AG04450 (cell line): Measurements from ENCODE around the gene SH3PXD2A. TPM values are rescaled to one million over a fixed set of nuclear protein-coding genes. Genes with fewer than 3 reads are reported as not detected.

Experiments
- CTCF ChIA-PET: fragments of 300-600, 350-600 bp; formaldehyde crosslinking; extraction: SDS; loops from one replicate; lab custom pipeline; 2022; ENCODE audit warnings: antibody characterized with exemption, inconsistent platforms; lab: Charles Lee
- POLR2A ChIA-PET: fragments of 350-600 bp; formaldehyde crosslinking; extraction: SDS; loops from one replicate; lab custom pipeline; 2021; ENCODE audit warnings: antibody characterized with exemption, inconsistent platforms; lab: Yijun Ruan, JAX
- DNase-seq: peaks from one replicate; pipeline ENCODE4 v3.0.0-alpha.2; 2011; ENCODE audit warnings: low read depth, low spot score
- H3K27ac ChIP-seq: one replicate; pipeline ENCODE4 v1.5.1; 2012; ENCODE audit warnings: low read depth, low read length, control low read depth
- H3K27me3 ChIP-seq: one replicate; pipeline ENCODE4 v1.6.0; 2012; ENCODE audit warnings: low read length; ENCODE audit not compliant: control insufficient read depth, insufficient read depth
- H3K4me3 ChIP-seq: 2 replicates; pipeline ENCODE4 v1.5.1; 2011; ENCODE audit warnings: mild to moderate bottlenecking, low read depth, low read length, control low read depth
- H3K9me3 ChIP-seq: 2 replicates; pipeline ENCODE4 v1.5.1; 2012; ENCODE audit warnings: low read length; ENCODE audit not compliant: control insufficient read depth, insufficient read depth
- polyA plus RNA-seq: library from polyadenylated mRNA; depleted of rRNA; stranded (reverse); fragments of >200 nt; gene quantifications from 2 replicates; pipeline ENCODE4 v1.2.3, GENCODE V29; 2011
- TF ChIP-seq, protein P1 (sequence below): IDR thresholded peaks from 2 replicates; pipeline ENCODE4 v1.5.1; 2011; ENCODE audit warnings: low read depth, low read length, control low read depth, inconsistent platforms

Gene SH3PXD2A
- polyA plus RNA-seq, 1 experiment = 22.9 TPM

GRCh38 chr10:103598654-103599115 is 256.7 kb downstream of the SH3PXD2A start:
- TF ChIP-seq, protein P1, sequence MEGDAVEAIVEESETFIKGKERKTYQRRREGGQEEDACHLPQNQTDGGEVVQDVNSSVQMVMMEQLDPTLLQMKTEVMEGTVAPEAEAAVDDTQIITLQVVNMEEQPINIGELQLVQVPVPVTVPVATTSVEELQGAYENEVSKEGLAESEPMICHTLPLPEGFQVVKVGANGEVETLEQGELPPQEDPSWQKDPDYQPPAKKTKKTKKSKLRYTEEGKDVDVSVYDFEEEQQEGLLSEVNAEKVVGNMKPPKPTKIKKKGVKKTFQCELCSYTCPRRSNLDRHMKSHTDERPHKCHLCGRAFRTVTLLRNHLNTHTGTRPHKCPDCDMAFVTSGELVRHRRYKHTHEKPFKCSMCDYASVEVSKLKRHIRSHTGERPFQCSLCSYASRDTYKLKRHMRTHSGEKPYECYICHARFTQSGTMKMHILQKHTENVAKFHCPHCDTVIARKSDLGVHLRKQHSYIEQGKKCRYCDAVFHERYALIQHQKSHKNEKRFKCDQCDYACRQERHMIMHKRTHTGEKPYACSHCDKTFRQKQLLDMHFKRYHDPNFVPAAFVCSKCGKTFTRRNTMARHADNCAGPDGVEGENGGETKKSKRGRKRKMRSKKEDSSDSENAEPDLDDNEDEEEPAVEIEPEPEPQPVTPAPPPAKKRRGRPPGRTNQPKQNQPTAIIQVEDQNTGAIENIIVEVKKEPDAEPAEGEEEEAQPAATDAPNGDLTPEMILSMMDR = peak; percentile 78
- ChIA-PET CTCF (interaction anchor here (1.0 to 7.2 kb wide), 13 partner anchors 9 to 160 kb away, joined by 3 to 146 read pairs (median 7); no protein-coding TSS in a partner anchor), POLR2A (interaction anchor here (1.0 kb wide), 1 partner anchor 88 kb away, joined by 3 read pairs; no protein-coding TSS in a partner anchor)
- Histone ChIP-seq H3K4me3 (no peak overlapping the region), H3K27me3 (no peaks in the 10 kb centered on the region), H3K9me3 (no peaks in the 10 kb centered on the region; the same call in 1 of the 2 replicates), H3K27ac (no peak overlapping the region)
- peak; percentile 60 for DNase-seq

DNA sequence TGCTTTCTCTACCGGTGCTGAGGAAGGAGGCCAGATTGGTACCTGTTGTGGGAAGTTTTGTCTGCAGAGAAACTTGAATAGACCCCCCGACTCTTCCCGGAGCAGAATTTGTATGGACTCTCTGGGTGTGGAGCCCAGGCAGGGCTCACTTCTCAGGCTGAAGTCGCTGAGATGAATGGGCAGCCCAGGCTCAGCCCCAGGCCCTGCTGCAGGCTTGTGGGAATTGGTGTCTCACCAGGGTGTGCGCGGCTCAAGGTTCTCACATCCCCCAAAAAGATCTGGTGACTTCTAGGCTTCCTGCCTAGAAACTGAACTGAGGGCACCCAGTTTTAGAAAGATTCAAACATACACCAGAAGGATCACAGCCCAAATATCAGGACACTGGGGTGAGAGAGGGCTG is 258.4 kb downstream of the SH3PXD2A start:
- DNase-seq = no peak
- TF ChIP-seq, protein P1 = no peak
- Histone ChIP-seq H3K9me3 (no peaks in the 10 kb centered on the region; the same call in 1 of the 2 replicates), H3K27ac (no peak overlapping the region), H3K4me3 (no peak overlapping the region), H3K27me3 (no peaks in the 10 kb centered on the region)
- ChIA-PET POLR2A (no interaction called here), CTCF (interaction anchor here (1.1 to 7.2 kb wide), 2 partner anchors 89 to 116 kb away, joined by 3 to 146 read pairs; no protein-coding TSS in a partner anchor)

- CTCF ChIA-PET = interaction anchor here (1.1 to 7.2 kb wide), 2 partner anchors 90 to 117 kb away, joined by 3 to 146 read pairs; no protein-coding TSS in a partner anchor
- POLR2A ChIA-PET = no interaction called here
- H3K9me3 ChIP-seq = no peaks in the 10 kb centered on the region
- no peaks in the 10 kb centered on the region for H3K27me3 ChIP-seq
- no peak overlapping the region for H3K4me3 ChIP-seq
- TF ChIP-seq, protein P1 = no peak
- no peak for DNase-seq
- no peak overlapping the region for H3K27ac ChIP-seq
These were observed 259.2 kb downstream of the SH3PXD2A start for GRCh38 chr10:103595933-103596726.

GRCh38 chr10:103593022-103593570 is 262.3 kb downstream of the SH3PXD2A start:
- POLR2A ChIA-PET = no interaction called here

More at GRCh38 chr10:103593022-103593570, 262.3 kb downstream of the SH3PXD2A start:
- Histone ChIP-seq H3K9me3 (no peaks in the 10 kb centered on the region), H3K27me3 (no peaks in the 10 kb centered on the region), H3K27ac (no peak overlapping the region), H3K4me3 (no peak overlapping the region)
- TF ChIP-seq, protein P1 = no peak
- CTCF ChIA-PET = interaction anchor here (0.6 to 7.2 kb wide), 24 partner anchors 9 to 176 kb away, joined by 3 to 146 read pairs (median 4); no protein-coding TSS in a partner anchor
- DNase-seq = no peak
